ENCODE results near the gene PCK2.

The PCK2 gene

DNA sequence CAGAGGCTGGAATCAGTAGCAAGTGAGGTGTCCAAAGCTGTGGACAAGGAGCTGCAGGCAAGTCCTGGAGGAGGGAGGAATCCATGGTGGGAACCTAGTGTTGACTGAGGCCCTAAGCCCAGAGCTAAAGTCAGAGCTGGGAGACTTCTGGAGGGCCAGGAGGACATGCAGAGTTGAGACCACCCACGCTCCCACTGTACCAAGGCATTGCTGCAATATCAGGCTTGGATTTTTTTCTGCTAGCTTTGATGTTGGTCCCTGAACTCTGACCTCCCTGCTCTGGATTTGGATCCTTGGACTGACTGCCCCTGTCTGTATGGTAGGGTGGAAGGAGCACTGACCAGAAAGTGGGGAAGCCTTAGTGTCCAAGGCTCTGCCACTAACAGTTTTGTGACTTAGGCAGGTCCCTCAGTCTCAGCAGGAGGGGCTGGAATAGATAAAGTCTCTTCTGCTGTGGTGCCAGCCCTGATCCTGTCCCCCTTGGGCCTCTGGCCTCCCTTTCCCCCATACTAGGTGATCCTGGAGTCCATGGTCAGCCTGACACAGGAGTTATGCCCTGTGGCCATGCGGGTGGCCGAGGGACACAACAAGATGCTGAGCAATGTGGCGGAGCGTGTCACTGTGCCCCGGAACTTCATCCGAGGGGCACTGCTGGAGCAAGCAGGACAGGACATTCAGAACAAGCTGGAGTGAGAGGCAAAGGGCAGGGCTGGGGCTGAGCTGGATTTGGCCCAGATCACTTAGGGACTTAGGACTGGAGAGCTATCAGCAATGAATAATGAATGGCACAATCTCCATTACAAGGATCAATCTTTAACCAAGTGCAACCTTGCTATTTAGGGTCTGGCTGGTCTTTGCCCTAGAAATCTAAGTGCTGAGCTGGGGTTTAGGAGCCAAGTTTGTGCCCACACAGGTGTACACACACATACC lies 32.9 kb upstream of the PCK2 start:
- no peak for DNase-seq (ENCODE audit: low spot score)

DNA sequence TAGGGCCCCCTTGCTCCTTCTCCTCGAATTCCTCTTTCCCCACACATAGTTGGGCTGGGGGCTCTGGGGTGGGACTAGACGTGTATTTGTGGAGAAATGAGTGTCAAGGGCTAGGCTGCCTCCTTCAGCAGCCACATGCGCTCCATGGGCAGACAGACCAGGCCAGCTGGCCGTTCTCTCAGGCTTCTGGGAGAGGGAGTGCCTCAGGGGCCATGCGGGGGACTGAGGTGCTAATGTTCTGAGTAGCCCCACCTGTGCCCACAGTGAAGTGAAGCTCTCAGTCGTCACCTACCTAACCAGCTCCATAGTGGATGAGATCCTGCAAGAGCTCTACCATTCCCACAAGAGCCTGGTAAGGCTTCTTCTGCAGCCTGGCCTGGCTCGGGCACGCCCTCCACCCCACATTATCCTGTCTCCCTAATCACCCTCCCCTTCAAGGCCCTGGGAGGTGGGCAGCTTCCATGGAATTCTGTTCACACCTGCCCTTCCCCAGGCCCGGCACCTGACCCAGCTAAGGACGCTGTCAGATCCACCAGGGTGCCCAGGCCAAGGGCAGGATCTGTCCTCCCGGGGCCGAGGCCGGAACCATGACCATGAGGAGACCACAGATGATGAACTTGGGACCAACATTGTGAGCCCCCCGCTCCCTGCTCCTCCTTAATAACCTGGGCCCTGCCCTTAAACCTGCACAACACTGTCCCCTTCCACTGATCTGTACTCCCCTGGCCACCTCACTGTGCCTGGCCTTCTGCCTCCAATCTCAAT lies 31.7 kb upstream of the PCK2 start:
- DNase-seq (ENCODE audit: low spot score) = no peak

DNA sequence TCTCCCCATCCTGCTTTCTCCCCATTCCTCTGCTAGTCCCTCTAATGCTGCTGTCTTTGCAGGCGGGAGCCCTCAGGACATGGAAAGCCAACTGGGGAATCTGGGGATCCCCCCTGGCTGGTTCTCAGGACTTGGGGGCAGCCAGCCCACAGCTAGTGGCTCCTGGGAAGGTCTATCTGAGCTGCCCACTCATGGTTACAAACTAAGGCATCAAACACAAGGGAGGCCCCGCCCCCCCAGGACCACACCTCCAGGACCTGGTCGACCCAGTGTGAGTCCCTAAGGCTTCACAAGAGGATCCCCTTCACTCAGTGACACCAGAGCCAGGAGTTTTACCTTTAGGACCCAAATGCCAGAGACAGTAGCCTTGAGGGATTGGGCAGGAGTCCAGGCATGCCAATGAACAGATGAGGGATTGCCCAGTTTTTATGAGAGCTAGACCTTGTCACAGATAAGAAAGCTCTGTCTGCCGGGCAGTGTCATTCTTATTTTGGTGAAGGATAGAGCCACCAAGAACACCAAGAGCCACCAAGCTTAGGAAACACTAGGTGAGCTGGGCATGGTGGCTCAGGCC lies 30.8 kb upstream of the PCK2 start:
- DNase-seq (ENCODE audit: low spot score) = no peak

DNA sequence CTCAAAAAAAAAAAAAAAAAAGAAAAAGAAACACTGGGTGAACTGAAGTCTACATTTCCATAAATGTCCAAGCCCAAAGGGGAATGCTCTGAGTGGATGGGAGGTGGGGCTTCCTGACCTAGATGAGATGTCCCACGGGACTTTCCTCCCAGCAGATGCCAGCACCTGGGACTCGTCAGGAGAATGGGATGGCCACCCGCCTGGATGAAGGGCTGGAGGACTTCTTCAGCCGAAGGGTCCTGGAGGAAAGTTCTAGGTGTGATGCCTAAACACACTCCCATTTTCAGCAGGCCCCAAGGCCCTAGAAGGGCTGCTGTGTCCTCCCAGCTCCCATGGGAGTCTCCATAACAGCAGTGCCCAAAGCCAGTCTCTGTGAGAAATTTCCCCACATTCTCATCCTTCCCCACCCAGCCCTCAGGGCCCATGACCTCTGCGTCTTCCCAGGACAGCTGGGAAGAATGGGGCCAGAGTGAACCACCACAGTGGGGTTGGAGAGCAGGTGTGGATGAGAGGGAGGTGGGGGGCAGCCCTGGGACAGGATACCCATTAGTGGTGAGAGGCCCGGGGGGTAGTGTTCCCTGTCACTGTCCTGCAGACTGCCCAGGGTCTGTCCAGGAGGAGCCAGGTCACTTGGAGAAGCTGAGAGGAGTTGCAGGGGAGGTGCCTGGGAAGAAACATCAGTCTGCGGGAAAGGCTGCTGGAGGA lies 29.9 kb upstream of the PCK2 start:
- DNase-seq (ENCODE audit: low spot score) = no peak

DNA sequence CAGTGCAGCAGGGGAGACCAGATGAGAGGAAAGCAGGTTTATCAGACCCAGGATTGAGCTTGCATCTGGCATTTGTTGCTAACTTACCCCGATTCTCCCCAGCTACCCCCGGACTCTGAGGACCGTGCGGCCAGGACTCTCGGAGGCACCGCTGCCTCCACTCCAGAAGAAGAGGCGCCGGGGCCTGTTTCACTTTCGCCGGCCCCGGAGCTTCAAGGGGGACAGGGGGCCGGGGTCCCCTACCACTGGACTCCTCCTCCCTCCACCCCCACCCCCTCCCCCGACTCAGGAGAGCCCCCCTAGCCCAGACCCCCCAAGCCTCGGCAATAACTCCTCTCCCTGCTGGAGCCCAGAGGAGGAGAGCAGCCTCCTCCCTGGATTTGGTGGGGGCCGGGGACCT lies 29.3 kb upstream of the PCK2 start:
- DNase-seq (ENCODE audit: low spot score) = no peak

DNA sequence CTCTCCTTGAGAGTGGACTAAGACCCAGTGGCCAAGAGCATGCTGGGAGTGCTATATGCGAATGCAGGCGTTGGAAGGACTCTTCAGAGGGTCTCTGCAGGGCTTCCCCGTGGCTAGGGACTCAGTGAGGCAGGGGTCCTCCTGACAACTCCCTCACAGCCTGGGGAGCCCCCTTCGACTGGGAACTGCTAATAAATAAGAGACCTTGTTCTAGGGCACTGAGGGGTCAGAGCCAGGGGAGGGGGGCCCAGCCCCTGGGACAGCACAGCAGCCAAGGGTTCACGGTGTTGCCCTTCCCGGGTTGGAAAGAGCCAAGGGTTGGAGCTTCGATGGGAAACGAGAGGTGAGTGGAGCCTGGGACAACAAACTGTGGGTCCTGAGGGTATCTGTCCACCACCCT lies 28.7 kb upstream of the PCK2 start:
- DNase-seq (ENCODE audit: low spot score) = no peak

DNA sequence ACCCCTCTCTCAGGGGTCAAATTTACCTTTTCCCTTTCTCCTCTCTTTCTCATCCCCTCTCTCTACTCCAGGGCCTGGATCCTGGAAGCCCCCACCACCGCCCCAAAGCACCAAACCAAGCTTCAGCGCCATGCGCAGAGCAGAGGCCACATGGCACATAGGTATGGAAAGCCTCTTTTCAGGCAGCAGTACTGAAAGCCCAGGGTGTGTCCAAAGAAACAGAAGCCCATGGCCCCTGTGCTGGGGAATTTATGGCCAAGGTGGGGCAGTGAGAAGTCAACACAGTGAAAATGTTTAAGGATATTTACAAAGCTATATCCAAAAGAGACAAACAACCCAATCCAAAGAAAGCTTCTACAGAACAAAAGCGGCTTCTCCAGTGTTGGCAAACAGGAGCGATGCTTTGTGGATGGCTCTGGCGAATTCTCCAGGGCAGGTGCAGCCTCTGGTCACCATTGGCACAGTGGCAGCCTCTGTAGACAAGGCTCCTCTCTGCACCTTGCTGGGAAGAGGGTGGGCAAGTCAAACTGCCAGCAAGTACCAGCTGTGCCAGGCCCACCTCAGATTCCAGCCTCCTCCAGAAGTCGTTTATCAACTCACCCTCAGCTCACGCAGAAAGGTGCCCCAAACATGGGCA lies 27.5 kb upstream of the PCK2 start:
- DNase-seq (ENCODE audit: low spot score) = no peak

DNA sequence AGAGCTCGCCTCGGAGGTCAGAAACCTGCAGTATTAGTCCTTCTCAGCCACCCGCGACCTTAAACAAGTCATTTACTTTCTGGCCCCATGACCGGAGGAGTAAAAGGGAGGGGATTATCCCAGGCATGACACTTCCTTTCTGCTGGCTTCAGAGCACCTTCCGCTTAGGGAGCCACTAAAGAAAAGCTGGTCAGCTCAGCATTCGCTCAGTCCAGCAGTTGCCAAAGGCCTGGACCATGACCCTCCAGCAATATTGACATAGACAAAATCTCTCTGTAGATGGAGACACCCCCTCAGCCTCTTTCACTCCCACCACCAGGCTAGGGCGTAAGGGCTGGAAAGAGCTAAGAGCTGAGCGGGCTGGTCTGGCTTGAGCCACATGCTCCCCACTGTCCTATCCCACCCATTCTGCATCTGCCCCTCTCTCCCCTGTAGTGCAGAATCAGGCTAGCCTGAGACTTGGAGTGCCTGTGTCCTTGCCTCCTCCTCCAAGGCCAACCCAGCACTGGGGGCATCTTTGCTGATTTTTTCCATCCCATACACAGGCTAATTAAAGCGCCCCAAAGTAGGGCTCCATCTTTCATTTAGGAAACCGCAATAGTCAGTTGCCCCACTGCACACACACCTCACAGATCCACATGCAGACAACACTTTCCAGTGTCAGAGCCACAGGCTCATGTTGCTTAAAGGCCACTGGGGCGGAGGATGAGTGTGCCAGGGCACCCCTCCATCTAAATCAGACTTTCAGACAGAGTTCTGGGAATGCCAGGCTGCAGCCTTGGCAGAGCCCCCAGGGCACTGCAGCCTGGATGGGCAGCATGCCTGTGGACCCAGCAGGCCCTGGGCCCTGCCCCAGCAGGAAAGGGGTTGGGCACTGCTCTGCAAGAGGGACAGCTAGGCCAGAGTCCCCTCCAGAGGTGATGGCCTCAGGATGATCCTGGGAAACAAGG lies 26.7 kb upstream of the PCK2 start:
- DNase-seq (ENCODE audit: low spot score) = no peak

DNA sequence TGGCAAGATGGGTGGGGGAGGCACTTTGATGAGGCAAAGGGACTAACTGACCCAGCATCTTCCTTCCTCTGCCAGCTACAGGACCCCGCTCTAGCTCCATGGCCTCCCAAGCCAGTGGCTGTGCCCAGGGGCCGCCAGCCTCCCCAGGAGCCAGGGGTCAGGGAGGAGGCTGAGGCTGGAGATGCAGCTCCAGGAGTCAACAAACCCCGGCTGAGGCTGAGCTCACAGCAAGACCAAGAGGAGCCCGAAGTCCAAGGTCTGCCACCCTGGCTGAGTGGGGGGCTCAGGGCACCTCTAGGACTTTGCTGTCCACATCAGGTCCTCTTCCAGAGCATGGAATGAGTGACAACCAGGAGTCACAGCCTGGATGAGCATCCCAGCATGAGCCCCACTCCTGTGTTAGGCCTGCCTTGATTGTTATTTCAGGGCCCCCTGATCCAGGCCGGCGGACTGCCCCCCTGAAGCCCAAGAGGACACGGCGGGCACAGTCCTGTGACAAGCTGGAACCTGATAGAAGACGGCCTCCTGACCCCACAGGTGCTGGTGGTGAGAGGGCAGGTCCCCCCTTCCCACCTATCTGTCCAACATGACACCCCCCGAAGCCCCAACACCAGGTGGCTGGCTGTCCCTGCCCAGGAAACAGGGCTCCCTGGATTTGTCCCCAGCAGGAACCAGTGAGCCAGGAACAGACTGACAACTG lies 25.2 kb upstream of the PCK2 start:
- DNase-seq (ENCODE audit: low spot score) = no peak

DNA sequence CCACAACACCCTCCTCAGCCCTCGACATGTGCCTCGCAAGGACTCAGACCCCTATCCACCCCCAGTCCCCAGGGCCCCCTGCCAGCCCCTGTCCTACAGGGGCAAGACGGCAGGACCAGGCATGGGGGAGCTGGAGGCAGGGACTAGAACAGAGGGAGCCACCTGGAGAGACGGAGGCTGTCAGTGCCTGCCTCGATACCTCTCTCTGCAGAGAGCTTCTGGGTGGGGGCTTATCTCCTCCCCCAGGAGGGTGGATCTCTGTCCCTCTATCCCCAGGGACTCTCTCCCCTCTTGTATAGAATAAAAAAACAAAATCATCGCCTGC lies 24.7 kb upstream of the PCK2 start:
- DNase-seq (ENCODE audit: low spot score) = no peak

DNA sequence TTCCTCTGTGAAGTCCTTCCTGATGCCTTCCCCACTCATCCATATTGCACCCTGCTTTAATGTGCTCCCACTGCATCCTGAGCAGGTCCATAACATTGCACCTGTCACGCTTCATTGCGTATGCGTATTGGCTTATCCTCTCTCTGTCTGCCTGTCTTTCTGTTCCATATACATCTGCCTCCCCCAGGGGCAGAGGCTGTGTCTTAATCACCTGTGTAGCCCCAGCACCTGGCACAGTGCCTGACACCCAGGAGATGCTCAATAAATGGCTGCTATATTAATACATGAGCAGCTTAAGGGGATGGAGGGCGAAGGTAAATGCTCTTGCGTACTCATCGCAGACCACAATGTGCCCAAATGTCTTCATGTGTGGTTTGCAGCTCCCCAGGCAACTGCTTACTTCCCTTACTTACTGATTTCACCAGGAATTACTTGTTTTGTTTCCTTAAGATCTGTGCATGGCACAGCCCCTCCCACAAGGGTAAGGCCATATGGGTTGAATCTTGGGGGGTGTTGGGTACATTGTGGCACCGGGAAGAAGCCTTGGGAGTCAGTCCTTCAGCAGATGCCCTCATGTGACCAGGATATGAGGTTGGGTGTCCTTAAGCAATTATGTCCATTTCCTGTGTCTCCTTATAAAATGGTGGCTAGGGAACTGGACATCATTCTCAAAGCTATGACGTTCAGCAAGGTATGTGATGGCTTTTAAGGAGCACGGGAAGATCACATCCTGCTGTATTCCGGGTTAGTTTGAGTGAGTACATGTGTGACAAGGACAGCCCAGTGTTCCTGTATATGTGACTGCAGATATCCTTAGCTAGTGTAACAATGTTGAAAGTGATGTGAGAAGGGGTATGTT lies 23.6 kb upstream of the PCK2 start:
- no peak for DNase-seq (ENCODE audit: low spot score)

DNA sequence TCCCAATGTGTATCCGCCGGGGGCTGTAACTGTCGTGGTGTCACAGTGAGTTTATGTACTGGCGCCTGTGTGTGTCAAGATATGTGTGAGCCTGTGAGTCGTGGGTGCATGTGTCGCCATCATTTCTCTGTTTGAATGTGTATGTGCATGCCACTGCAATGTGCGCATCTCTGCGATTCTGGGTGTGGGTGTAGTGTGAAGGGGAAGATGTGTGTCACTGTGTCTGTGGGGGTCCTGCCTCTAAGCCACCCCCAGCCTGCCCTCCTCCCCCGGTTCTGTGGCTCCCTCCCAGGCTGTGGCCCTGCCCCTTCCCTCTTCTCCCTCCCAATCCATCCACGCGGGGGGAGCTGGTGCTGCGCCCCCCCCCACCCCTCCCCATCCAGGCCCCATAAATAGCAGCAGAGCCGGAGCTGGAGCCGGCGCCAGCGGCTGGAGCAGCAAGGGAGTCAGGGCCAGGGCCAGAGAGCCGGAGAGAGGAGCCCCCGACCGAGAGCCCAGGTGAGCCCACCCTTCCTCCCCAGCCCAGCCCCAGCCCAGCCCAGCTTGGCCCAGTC lies 22.9 kb upstream of the PCK2 start, which contains the start of gene CPNE6:
Gene CPNE6 (plus strand): TSS at position 419 of the 554 bp plus-strand sequence. CDS start 1,375 bp downstream, outside the sequence.
- DNase-seq (ENCODE audit: low spot score) = no peak

DNA sequence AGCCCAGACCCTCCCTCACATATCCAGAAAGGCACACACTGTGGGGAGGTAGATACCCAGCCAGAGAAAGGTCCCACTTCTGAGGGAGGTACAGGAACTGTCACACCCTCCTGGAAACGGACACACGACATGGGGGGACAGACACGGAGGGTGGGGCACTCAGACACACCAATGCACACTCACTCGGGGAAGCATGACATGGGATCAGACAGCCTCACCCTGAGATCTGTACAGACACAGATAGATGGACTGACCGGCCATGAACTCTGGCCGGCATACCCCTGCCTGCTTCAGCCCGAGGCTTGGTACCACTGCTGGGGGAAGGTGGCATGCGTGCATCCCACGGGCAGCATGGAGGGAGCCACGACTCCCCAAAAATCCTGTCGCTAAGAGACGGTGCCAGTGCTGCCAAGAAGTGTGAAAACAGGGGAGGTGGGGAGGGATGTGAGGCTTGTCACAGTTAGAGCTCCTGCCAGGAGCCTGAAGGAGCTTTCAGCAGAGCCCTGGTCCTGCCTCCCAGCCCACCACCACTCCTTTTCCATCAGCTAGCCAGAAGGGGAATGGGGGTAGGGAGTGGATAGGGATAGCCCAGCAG lies 22.2 kb upstream of the PCK2 start:
- no peak for DNase-seq (ENCODE audit: low spot score)

DNA sequence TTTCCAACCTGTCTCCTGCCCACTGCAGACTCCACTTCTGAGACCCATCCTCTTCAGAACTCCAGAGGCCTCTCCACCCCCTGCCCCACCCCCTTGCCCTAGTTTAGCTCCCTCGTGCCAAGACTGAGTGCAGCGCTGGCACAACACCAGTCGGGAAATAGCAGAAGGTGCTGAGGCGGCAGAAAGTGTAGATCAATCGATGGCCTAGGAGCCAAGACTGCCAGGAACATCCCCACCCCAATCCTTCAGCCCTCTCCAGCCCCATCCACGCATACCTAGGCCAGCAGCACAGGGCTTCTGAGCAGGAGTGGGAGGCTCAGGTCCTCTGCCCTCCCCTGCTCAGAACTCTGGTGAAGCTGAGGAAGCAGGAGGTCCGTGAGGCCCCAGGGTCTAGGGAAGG lies 21.7 kb upstream of the PCK2 start:
- DNase-seq (ENCODE audit: low spot score) = no peak

DNA sequence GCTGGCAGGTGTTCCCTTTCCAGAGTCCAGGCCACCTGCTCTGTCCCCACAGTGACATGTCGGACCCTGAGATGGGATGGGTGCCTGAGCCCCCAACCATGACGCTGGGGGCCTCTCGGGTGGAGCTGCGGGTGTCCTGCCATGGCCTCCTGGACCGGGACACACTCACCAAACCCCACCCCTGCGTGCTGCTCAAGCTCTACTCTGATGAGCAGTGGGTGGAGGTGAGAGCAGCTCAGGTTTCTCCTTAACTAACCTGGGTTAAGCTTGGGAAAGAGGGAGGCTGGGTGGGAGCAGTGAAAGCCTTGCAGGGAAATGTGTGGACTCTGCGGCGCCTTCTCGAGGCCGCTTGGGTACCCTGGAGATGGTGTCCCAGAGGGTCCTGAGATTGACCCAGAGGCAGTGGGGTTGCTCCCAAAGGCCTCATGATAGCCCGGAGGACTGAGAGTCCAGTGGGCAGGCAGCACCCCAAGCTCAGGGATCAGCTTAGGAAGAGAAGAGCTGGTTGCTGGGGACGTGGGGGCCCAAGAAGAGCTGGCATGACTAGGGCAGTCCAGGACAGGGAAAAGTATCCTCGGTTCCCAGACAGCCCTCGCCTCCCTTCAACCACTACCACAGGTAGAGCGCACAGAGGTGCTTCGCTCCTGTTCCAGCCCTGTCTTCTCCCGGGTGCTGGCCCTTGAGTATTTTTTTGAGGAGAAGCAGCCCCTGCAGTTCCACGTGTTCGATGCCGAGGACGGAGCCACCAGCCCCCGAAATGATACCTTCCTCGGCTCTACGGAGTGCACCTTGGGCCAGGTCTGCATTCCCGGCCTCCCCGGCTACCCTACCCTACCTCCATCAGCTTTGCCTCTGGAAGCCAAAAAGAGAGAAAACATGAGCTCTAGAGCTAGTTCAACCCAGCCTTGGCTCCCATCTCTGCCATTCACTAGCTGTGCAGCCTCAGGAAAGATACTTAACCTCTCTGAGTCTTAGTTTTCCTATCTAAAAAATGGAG lies 20.9 kb upstream of the PCK2 start:
- DNase-seq (ENCODE audit: low spot score) = no peak

DNA sequence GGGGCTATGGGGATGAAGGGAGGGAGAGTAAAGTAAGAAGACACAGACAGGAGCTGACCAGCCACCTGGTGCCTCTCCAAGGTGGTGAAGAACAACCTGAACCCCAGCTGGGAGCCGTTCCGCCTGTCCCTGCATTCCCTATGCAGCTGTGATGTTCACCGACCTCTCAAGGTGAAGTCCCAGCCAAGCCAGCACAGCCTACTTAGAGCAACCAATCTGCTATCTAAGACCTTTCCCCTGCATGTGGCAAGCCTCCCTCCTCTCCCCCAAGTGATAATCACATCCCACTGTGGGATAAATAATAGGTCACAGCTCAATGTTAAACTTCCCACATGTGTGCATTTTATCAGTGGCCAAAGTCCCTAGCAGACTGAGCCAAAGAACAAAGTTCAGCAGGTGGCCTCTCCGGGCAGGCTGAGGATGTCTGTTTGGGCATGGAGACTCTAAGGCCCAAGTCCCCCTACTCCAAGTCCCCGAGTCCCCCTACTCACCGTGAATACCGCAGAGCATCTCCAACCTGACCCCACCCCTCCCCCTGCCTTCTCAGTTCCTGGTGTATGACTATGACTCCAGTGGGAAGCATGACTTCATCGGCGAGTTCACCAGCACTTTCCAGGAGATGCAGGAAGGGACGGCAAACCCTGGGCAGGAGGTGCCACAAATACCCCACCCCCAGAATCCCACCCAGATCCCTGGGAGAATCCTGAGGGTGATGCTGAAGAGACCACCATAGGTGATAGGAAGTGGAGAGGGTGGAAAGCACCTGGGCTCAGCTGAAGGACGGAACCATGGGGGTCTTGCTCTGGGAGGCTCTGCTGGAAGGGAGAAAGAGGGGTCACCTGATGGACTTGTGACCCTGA lies 19.3 kb upstream of the PCK2 start:
- no peak for DNase-seq (ENCODE audit: low spot score)

All from CD4-positive, alpha-beta T cell treated with Interleukin-15 for 4 hours (primary cell).